ENCODE measurements around the gene RAB15.
"Not testable (repeated sequence)": the region's sequence is repeated elsewhere in the genome, so short reads cannot be mapped to it uniquely, and the experiment has no call there.

RAB15 gene

GRCh38 chr14:64937171-64937820, 34.8 kb downstream of the RAB15 start:
- DNase-seq, result no peak

GRCh38 chr14:64935508-64935907, 36.6 kb downstream of the RAB15 start:
- no peak for DNase-seq

GRCh38 chr14:64934338-64934929, 37.7 kb downstream of the RAB15 start:
- no peak for DNase-seq

- DNase-seq, result no peak
Observed at GRCh38 chr14:64932231-64932630, 39.9 kb downstream of the RAB15 start.

GRCh38 chr14:64931123-64931522, 41.0 kb downstream of the RAB15 start:
- no peak for DNase-seq

GRCh38 chr14:64930085-64930843, 41.9 kb downstream of the RAB15 start:
- no peak for DNase-seq

- no peak for DNase-seq
Observed at GRCh38 chr14:64929014-64929359, 43.1 kb downstream of the RAB15 start.

- DNase-seq, result no peak
Observed at GRCh38 chr14:64928239-64929013, 43.7 kb downstream of the RAB15 start.

- DNase-seq, result no peak
Observed at GRCh38 chr14:64927031-64927430, 45.1 kb downstream of the RAB15 start.

GRCh38 chr14:64926398-64926995, 45.6 kb downstream of the RAB15 start:
- no peak for DNase-seq

- no peak for DNase-seq
Observed at GRCh38 chr14:64923015-64923414, 49.1 kb downstream of the RAB15 start.

- no peak for DNase-seq
Observed at GRCh38 chr14:64920465-64920864, 51.7 kb downstream of the RAB15 start.

- DNase-seq, result no peak
Observed at GRCh38 chr14:64919618-64920017, 52.5 kb downstream of the RAB15 start.

- no peak for DNase-seq
Observed at GRCh38 chr14:64919215-64919614, 52.9 kb downstream of the RAB15 start.

GRCh38 chr14:64918216-64918615, 53.9 kb downstream of the RAB15 start:
- DNase-seq, result no peak

- DNase-seq, result no peak
Observed at GRCh38 chr14:64915797-64916196, 56.3 kb downstream of the RAB15 start.

- no peak for DNase-seq
Observed at GRCh38 chr14:64915029-64915424, 57.1 kb downstream of the RAB15 start.

- peak; percentile 94 for DNase-seq
Observed at GRCh38 chr14:64914237-64915028, 57.7 kb downstream of the RAB15 start, which contains the start of gene CHURC1. Gene CHURC1 (plus strand): TSS chr14:64914455. CDS start chr14:64914496, 41 bp downstream.

GRCh38 chr14:64913477-64913876, 58.7 kb downstream of the RAB15 start:
- not testable (repeated sequence) for DNase-seq

GRCh38 chr14:64912261-64912660, 59.9 kb downstream of the RAB15 start:
- no peak for DNase-seq

- no peak for DNase-seq
Observed at GRCh38 chr14:64910847-64911495, 61.2 kb downstream of the RAB15 start.

Measured in T-helper 9 cell (primary cell).